Mesendoderm (in vitro differentiated cells): ENCODE data around the gene FLT1.

ENCODE experiments used
- DNase-seq: peaks from one replicate; pipeline ENCODE4 v3.0.0; 2013
- H2AK5ac ChIP-seq: 2 replicates; pipeline ENCODE4 v1.6.1; 2013; ENCODE audit warnings: low read length, inconsistent platforms
- H2BK120ac ChIP-seq: 2 replicates; pipeline ENCODE4 v1.6.1; 2013; ENCODE audit warnings: low read depth, mild to moderate bottlenecking, low read length, moderate library complexity, mixed read lengths
- H2BK15ac ChIP-seq: replicated peaks from 2 replicates; pipeline ENCODE4 v1.6.1; 2013; ENCODE audit warnings: low read depth, mild to moderate bottlenecking, moderate library complexity
- H2BK5ac ChIP-seq: 2 replicates; pipeline ENCODE4 v1.6.1; 2013; ENCODE audit warnings: low read length, inconsistent platforms
- H3K18ac ChIP-seq: 2 replicates; pipeline ENCODE4 v1.6.1; 2013; ENCODE audit warnings: mild to moderate bottlenecking, low read length, mixed read lengths
- H3K23ac ChIP-seq: one replicate; pipeline ENCODE4 v1.6.1; 2013; ENCODE audit warnings: low read length
- H3K27ac ChIP-seq: 2 replicates; pipeline ENCODE4 v1.5.1; 2013; ENCODE audit warnings: low read depth, mild to moderate bottlenecking, inconsistent platforms, low read length, moderate library complexity
- H3K27me3 ChIP-seq: 2 replicates; pipeline ENCODE4 v1.6.1; 2013; ENCODE audit warnings: low read length, control low read depth, mild to moderate bottlenecking, inconsistent platforms; ENCODE audit not compliant: insufficient read depth, poor library complexity
- H3K36me3 ChIP-seq: 2 replicates; pipeline ENCODE4 v1.6.1; 2013; ENCODE audit warnings: low read length, inconsistent platforms; ENCODE audit not compliant: control insufficient read depth, insufficient read depth
- H3K4ac ChIP-seq: one replicate; pipeline ENCODE4 v1.6.1; 2013; ENCODE audit warnings: low read depth, mild to moderate bottlenecking, low read length, moderate library complexity
- H3K4me1 ChIP-seq: 2 replicates; pipeline ENCODE4 v1.6.1; 2013; ENCODE audit warnings: low read depth, low read length, inconsistent platforms; ENCODE audit not compliant: control insufficient read depth
- H3K4me2 ChIP-seq: 2 replicates; pipeline ENCODE4 v1.6.1; 2013; ENCODE audit warnings: low read length
- H3K4me3 ChIP-seq: 2 replicates; pipeline ENCODE4 v1.5.1; 2013; ENCODE audit warnings: mild to moderate bottlenecking, low read length
- H3K56ac ChIP-seq: one replicate; pipeline ENCODE4 v1.6.1; 2013; ENCODE audit warnings: low read length
- H3K79me1 ChIP-seq: 2 replicates; pipeline ENCODE4 v1.6.1; 2013; ENCODE audit warnings: low read length, inconsistent platforms
- H3K79me2 ChIP-seq: 2 replicates; pipeline ENCODE4 v1.6.1; 2013; ENCODE audit warnings: mild to moderate bottlenecking, low read length; ENCODE audit not compliant: control insufficient read depth, insufficient read depth
- H3K9ac ChIP-seq: 2 replicates; pipeline ENCODE4 v1.6.1; 2013; ENCODE audit warnings: low read length, inconsistent platforms
- H4K5ac ChIP-seq: one replicate; pipeline ENCODE4 v1.6.1; 2013; ENCODE audit warnings: low read length
- H4K8ac ChIP-seq: one replicate; pipeline ENCODE4 v1.6.1; 2013; ENCODE audit warnings: low read depth, mild to moderate bottlenecking, control low read depth, low read length, moderate library complexity
- whole genome bisulfite sequencing: extraction: QIAGEN DNeasy Blood & Tissue Kit; methylation state at CpG from one replicate; pipeline ENCODE4 v1.1.7; 2013; ENCODE audit warnings: low lambda C conversion rate, missing lambda C conversion rate; ENCODE audit not compliant: insufficient coverage; ENCODE audit errors: extremely low coverage; 5-methylcytosine and 5-hydroxymethylcytosine counted together

The FLT1 gene

GRCh38 chr13:28483313-28483931 is 11.5 kb downstream of the FLT1 start:
- no peaks in the 10 kb centered on the region for H3K27me3 ChIP-seq
- no CpG with 5 or more reads among the region's 7 CpGs for WGBS
- H2BK5ac ChIP-seq = no peak overlapping the region

GRCh38 chr13:28479005-28479404 is 15.9 kb downstream of the FLT1 start:
- Histone ChIP-seq H3K23ac (no peak overlapping the region), H3K79me2 (peaks cover 9% of the 10 kb centered on the region), H3K4ac (no peak overlapping the region), H3K4me1 (peaks cover 2% of the 10 kb centered on the region), H3K9ac (no peak overlapping the region), H2BK15ac (no peak overlapping the region), H4K8ac (no peak overlapping the region), H3K18ac (no peak overlapping the region), H4K5ac (no peak overlapping the region), H3K4me2 (no peak overlapping the region), H2BK5ac (no peak overlapping the region), H3K27me3 (no peaks in the 10 kb centered on the region), H3K36me3 (no peaks in the 10 kb centered on the region), H2AK5ac (no peak overlapping the region), H3K79me1 (peaks cover 3% of the 10 kb centered on the region), H3K56ac (no peak overlapping the region), H2BK120ac (no peak overlapping the region), H3K4me3 (no peak overlapping the region), H3K27ac (no peak overlapping the region)
- no CpG with 5 or more reads among the region's 1 CpG for whole genome bisulfite sequencing
- DNase-seq = no peak

More at GRCh38 chr13:28483313-28483931, 11.5 kb downstream of the FLT1 start:
- no peak overlapping the region for H2BK120ac ChIP-seq
- H3K36me3 ChIP-seq = no peaks in the 10 kb centered on the region
- no peak overlapping the region for H3K56ac ChIP-seq
- H4K5ac ChIP-seq = no peak overlapping the region
- no peak overlapping the region for H3K9ac ChIP-seq
- no peak overlapping the region for H3K27ac ChIP-seq
- peaks cover 15% of the 10 kb centered on the region for H3K79me2 ChIP-seq
- H2AK5ac ChIP-seq = no peak overlapping the region
- no peak overlapping the region for H3K4me2 ChIP-seq
- H3K18ac ChIP-seq = no peak overlapping the region
- no peak overlapping the region for H3K4ac ChIP-seq
- no peak overlapping the region for H4K8ac ChIP-seq
- H3K4me1 ChIP-seq = no peaks in the 10 kb centered on the region
- H3K4me3 ChIP-seq = no peak overlapping the region
- no peak overlapping the region for H2BK15ac ChIP-seq
- H3K23ac ChIP-seq = no peak overlapping the region
- no peak for DNase-seq
- peaks cover 3% of the 10 kb centered on the region for H3K79me1 ChIP-seq

GRCh38 chr13:28478127-28478526 is 16.8 kb downstream of the FLT1 start:
- no peak overlapping the region for H4K8ac ChIP-seq
- H3K79me1 ChIP-seq = peaks cover 3% of the 10 kb centered on the region
- no peak overlapping the region for H2BK15ac ChIP-seq
- no peak for DNase-seq
- H4K5ac ChIP-seq = no peak overlapping the region
- H2BK120ac ChIP-seq = no peak overlapping the region
- H3K4me2 ChIP-seq = no peak overlapping the region
- H3K27ac ChIP-seq = no peak overlapping the region
- no peak overlapping the region for H3K18ac ChIP-seq
- H3K4me3 ChIP-seq = no peak overlapping the region
- H3K9ac ChIP-seq = no peak overlapping the region
- WGBS = no CpG with 5 or more reads among the region's 3 CpGs
- H3K23ac ChIP-seq = no peak overlapping the region
- H3K56ac ChIP-seq = no peak overlapping the region
- H2BK5ac ChIP-seq = no peak overlapping the region
- peaks cover 9% of the 10 kb centered on the region for H3K79me2 ChIP-seq
- no peaks in the 10 kb centered on the region for H3K27me3 ChIP-seq
- H2AK5ac ChIP-seq = no peak overlapping the region
- peaks cover 2% of the 10 kb centered on the region for H3K4me1 ChIP-seq
- no peaks in the 10 kb centered on the region for H3K36me3 ChIP-seq
- no peak overlapping the region for H3K4ac ChIP-seq

GRCh38 chr13:28477709-28477973 is 17.3 kb downstream of the FLT1 start:
- no peak overlapping the region for H3K4ac ChIP-seq
- no peak overlapping the region for H2BK5ac ChIP-seq
- H3K79me1 ChIP-seq = peaks cover 3% of the 10 kb centered on the region
- no peak for DNase-seq
- H3K9ac ChIP-seq = no peak overlapping the region
- H3K27ac ChIP-seq = no peak overlapping the region
- H3K4me2 ChIP-seq = no peak overlapping the region
- no peak overlapping the region for H3K18ac ChIP-seq
- no peak overlapping the region for H4K8ac ChIP-seq
- peaks cover 9% of the 10 kb centered on the region for H3K79me2 ChIP-seq
- no peak overlapping the region for H3K56ac ChIP-seq
- H4K5ac ChIP-seq = no peak overlapping the region
- no peak overlapping the region for H3K23ac ChIP-seq
- H3K4me1 ChIP-seq = peaks cover 2% of the 10 kb centered on the region
- H2AK5ac ChIP-seq = no peak overlapping the region
- WGBS = no CpG with 5 or more reads among the region's 3 CpGs
- no peak overlapping the region for H2BK120ac ChIP-seq
- no peaks in the 10 kb centered on the region for H3K36me3 ChIP-seq
- no peaks in the 10 kb centered on the region for H3K27me3 ChIP-seq
- no peak overlapping the region for H2BK15ac ChIP-seq
- no peak overlapping the region for H3K4me3 ChIP-seq

- Histone ChIP-seq H3K79me1 (peaks cover 3% of the 10 kb centered on the region), H4K5ac (no peak overlapping the region), H2BK15ac (no peak overlapping the region), H3K27ac (no peak overlapping the region), H3K79me2 (peaks cover 9% of the 10 kb centered on the region), H4K8ac (no peak overlapping the region), H3K36me3 (no peaks in the 10 kb centered on the region), H3K4me3 (no peak overlapping the region), H3K56ac (no peak overlapping the region), H3K18ac (no peak overlapping the region), H2BK5ac (no peak overlapping the region), H3K27me3 (no peaks in the 10 kb centered on the region), H3K4me1 (peaks cover 2% of the 10 kb centered on the region), H3K9ac (no peak overlapping the region), H3K4me2 (no peak overlapping the region), H3K4ac (no peak overlapping the region), H3K23ac (no peak overlapping the region), H2AK5ac (no peak overlapping the region), H2BK120ac (no peak overlapping the region)
- no peak for DNase-seq
- no CpG with 5 or more reads among the region's 11 CpGs for WGBS
Observed at GRCh38 chr13:28476919-28477708, 17.8 kb downstream of the FLT1 start.
